HepG2 (cell line): ENCODE results near the gene ZKSCAN8. TPM values are rescaled to one million over a fixed set of nuclear protein-coding genes. Genes with fewer than 3 reads are reported as not detected.

Experiments used
- BRCA1 ChIP-seq: sonication (generic); formaldehyde crosslinking; IDR thresholded peaks from 2 replicates; pipeline ENCODE4 v1.4.0; 2020; ENCODE audit warnings: missing genetic modification reagents
- ETV5 ChIP-seq: IDR thresholded peaks from 2 replicates; pipeline ENCODE4 v1.6.1; 2018; ENCODE audit warnings: missing biosample characterization, missing genetic modification reagents, inconsistent platforms, borderline replicate concordance
- HIVEP1 ChIP-seq: sonication (generic); formaldehyde crosslinking; IDR thresholded peaks from 2 replicates; pipeline ENCODE4 v1.4.0; 2020; ENCODE audit warnings: mild to moderate bottlenecking, missing genetic modification reagents
- HMGA1 ChIP-seq: sonication (generic); formaldehyde crosslinking; conservative IDR thresholded peaks from 2 replicates; pipeline ENCODE4 v1.4.0; 2020; ENCODE audit warnings: missing genetic modification reagents
- MLLT10 ChIP-seq: sonication (generic); formaldehyde crosslinking; IDR thresholded peaks from 2 replicates; pipeline ENCODE4 v1.4.0; 2020; ENCODE audit warnings: missing genetic modification reagents
- MXI1 ChIP-seq: IDR thresholded peaks from 3 replicates; pipeline ENCODE4 v1.6.1; 2012; ENCODE audit warnings: low read depth, low read length, inconsistent platforms, borderline replicate concordance
- PHF20 ChIP-seq: sonication (generic); formaldehyde crosslinking; IDR thresholded peaks from 2 replicates; pipeline ENCODE4 v1.5.0; 2020; ENCODE audit warnings: mild to moderate bottlenecking, missing genetic modification reagents
- PRPF4 ChIP-seq: fragments of 200-400 bp; formaldehyde crosslinking; IDR thresholded peaks from 2 replicates; pipeline ENCODE4 v1.6.1; 2016; ENCODE audit warnings: low read length, low read depth; ENCODE audit not compliant: poor library complexity, severe bottlenecking
- SNAPC2 ChIP-seq: sonication (generic); formaldehyde crosslinking; IDR thresholded peaks from 2 replicates; pipeline ENCODE4 v1.8.1; 2022; ENCODE audit warnings: mild to moderate bottlenecking, missing genetic modification reagents
- TRAFD1 ChIP-seq: sonication (generic); formaldehyde crosslinking; IDR thresholded peaks from 2 replicates; pipeline ENCODE4 v1.5.1; 2020; ENCODE audit warnings: missing genetic modification reagents, mild to moderate bottlenecking, borderline replicate concordance
- ZFP82 ChIP-seq: sonication (generic); formaldehyde crosslinking; IDR thresholded peaks from 2 replicates; pipeline ENCODE4 v1.5.1; 2020; ENCODE audit warnings: mild to moderate bottlenecking, missing genetic modification reagents, borderline replicate concordance
- ZNF329 ChIP-seq: sonication (generic); formaldehyde crosslinking; IDR thresholded peaks from 2 replicates; pipeline ENCODE4 v1.9.0; 2021; ENCODE audit warnings: low read depth, mild to moderate bottlenecking, missing genetic modification reagents
- ZNF431 ChIP-seq: sonication (generic); formaldehyde crosslinking; IDR thresholded peaks from 2 replicates; pipeline ENCODE4 v1.9.0; 2022; ENCODE audit warnings: missing genetic modification reagents, low read depth, mild to moderate bottlenecking, borderline replicate concordance
- ZNF558 ChIP-seq: sonication (generic); formaldehyde crosslinking; IDR thresholded peaks from 2 replicates; pipeline ENCODE4 v1.9.0; 2022; ENCODE audit warnings: mild to moderate bottlenecking, missing genetic modification reagents, borderline replicate concordance
- ZNF766 ChIP-seq: sonication (generic); formaldehyde crosslinking; IDR thresholded peaks from 2 replicates; pipeline ENCODE4 v1.5.0; 2020; ENCODE audit warnings: missing genetic modification reagents, borderline replicate concordance
- ZNF891 ChIP-seq: sonication (generic); formaldehyde crosslinking; IDR thresholded peaks from 2 replicates; pipeline ENCODE4 v1.5.0; 2020; ENCODE audit warnings: mild to moderate bottlenecking, missing genetic modification reagents
- ZSCAN12 ChIP-seq: sonication (generic); formaldehyde crosslinking; IDR thresholded peaks from 2 replicates; pipeline ENCODE4 v1.9.0; 2021; ENCODE audit warnings: mild to moderate bottlenecking, missing genetic modification reagents
- ZSCAN9 ChIP-seq: IDR thresholded peaks from 2 replicates; pipeline ENCODE4 v1.6.1; 2016; ENCODE audit warnings: borderline replicate concordance
- polyA plus RNA-seq, 8 experiments: library from polyadenylated mRNA; depleted of rRNA in 3 of 8; stranded (reverse) in 7 of 8; unstranded in 1 of 8; fragments of >200 nt; fragmentation: Illumina TruSeq in 4 of 8; extraction: Trizol in 4 of 8; gene quantifications; 2 replicates each; pipeline versions ENCODE4 v1.2.1 to v1.2.3, GENCODE V29; 2011 to 2016; ENCODE audit warnings: low read depth in 4 of 8, missing spikeins in 1 of 8, mixed read lengths in 1 of 8; ENCODE audit not compliant: insufficient read depth in 1 of 8
- total RNA-seq, 5 experiments: library from RNA; depleted of rRNA; stranded (reverse); fragments of >200 nt; fragmentation: Illumina TruSeq; extraction: Trizol; gene quantifications; 2 replicates each; pipeline ENCODE4 v1.2.3, GENCODE V29; 2016; ENCODE audit warnings: low read depth in 1 of 5
- TF ChIP-seq, protein P1 (sequence below): sonication (generic); formaldehyde crosslinking; IDR thresholded peaks from 2 replicates; pipeline ENCODE4 v1.4.0; 2020; ENCODE audit warnings: missing genetic modification reagents, mild to moderate bottlenecking, borderline replicate concordance
- TF ChIP-seq, protein P2 (sequence below), 2 experiments: sonication (generic) in 1 of 2; formaldehyde crosslinking in 1 of 2; IDR thresholded peaks; 2 replicates each; pipeline versions ENCODE4 v1.6.1 to v1.9.0; 2014 to 2022; ENCODE audit warnings: antibody characterized with exemption in 1 of 2, borderline replicate concordance in 1 of 2, inconsistent platforms in 1 of 2, low read depth in 1 of 2, missing genetic modification reagents in 1 of 2

Gene ZKSCAN8
- total and polyA plus RNA-seq, 2 of the 13 experiments (the other 11 are each of a cell fraction or from before 2014, with no cell fraction given) = 12.4 to 20.9 TPM

GRCh38 chr6:28141500-28142329 lies at the start of gene ZKSCAN8 (continued):
- peak; percentile 92; the same call in 1 of the 2 replicates for TF ChIP-seq TRAFD1 (CRISPR knock-in tag)
- TF ChIP-seq MLLT10 (CRISPR knock-in tag) = 0 out of 2 replicates have a peak, but pooled peaks have one; percentile 56
- TF ChIP-seq, protein P1, sequence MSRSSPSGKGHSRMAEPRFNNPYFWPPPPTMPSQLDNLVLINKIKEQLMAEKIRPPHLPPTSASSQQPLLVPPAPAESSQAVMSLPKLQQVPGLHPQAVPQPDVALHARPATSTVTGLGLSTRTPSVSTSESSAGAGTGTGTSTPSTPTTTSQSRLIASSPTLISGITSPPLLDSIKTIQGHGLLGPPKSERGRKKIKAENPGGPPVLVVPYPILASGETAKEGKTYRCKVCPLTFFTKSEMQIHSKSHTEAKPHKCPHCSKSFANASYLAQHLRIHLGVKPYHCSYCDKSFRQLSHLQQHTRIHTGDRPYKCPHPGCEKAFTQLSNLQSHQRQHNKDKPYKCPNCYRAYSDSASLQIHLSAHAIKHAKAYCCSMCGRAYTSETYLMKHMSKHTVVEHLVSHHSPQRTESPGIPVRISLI (CRISPR knock-in tag) = peak; percentile 35; the same call in 1 of the 2 replicates
- TF ChIP-seq SNAPC2 (CRISPR knock-in tag) = 0 out of 2 replicates have a peak, but pooled peaks have one; percentile 75
- TF ChIP-seq, protein P2, sequence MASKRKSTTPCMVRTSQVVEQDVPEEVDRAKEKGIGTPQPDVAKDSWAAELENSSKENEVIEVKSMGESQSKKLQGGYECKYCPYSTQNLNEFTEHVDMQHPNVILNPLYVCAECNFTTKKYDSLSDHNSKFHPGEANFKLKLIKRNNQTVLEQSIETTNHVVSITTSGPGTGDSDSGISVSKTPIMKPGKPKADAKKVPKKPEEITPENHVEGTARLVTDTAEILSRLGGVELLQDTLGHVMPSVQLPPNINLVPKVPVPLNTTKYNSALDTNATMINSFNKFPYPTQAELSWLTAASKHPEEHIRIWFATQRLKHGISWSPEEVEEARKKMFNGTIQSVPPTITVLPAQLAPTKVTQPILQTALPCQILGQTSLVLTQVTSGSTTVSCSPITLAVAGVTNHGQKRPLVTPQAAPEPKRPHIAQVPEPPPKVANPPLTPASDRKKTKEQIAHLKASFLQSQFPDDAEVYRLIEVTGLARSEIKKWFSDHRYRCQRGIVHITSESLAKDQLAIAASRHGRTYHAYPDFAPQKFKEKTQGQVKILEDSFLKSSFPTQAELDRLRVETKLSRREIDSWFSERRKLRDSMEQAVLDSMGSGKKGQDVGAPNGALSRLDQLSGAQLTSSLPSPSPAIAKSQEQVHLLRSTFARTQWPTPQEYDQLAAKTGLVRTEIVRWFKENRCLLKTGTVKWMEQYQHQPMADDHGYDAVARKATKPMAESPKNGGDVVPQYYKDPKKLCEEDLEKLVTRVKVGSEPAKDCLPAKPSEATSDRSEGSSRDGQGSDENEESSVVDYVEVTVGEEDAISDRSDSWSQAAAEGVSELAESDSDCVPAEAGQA (IDR thresholded peaks at IDR 0.05; ENCODE audit: low read depth) = peak; percentile 72
- TF ChIP-seq, protein P2 (CRISPR knock-in tag; IDR thresholded peaks at IDR 0.05; ENCODE audit: borderline replicate concordance) = peak; percentile 91
- TF ChIP-seq ZNF558 = peak; percentile 64; the same call in 1 of the 2 replicates
- TF ChIP-seq MXI1 = peak; percentile 88; the same call in 2 of the 3 replicates
- no peak for TF ChIP-seq PRPF4
- TF ChIP-seq ZSCAN12 (CRISPR knock-in tag) = no peak
- peak; percentile 82; the same call in 1 of the 2 replicates for TF ChIP-seq BRCA1 (CRISPR knock-in tag)
- TF ChIP-seq ZNF766 (CRISPR knock-in tag) = peak; percentile 94; the same call in 1 of the 2 replicates
- TF ChIP-seq ZNF329 = peak; percentile 87
- TF ChIP-seq ZSCAN9 (CRISPR knock-in tag) = peak; percentile 72; the same call in 1 of the 2 replicates
- TF ChIP-seq ZNF431 (CRISPR knock-in tag) = peak; percentile 77; the same call in 1 of the 2 replicates
- no peak for TF ChIP-seq HMGA1 (CRISPR knock-in tag)
- peak; percentile 91 for TF ChIP-seq HIVEP1 (CRISPR knock-in tag)
- no peak for TF ChIP-seq ZFP82 (CRISPR knock-in tag)
- peak; percentile 98 for TF ChIP-seq ZNF891 (CRISPR knock-in tag)
- TF ChIP-seq ETV5 (CRISPR knock-in tag) = peak; percentile 93
- TF ChIP-seq PHF20 (CRISPR knock-in tag) = peak; percentile 98
